ENCODE results near the gene PAQR9.

DNA sequence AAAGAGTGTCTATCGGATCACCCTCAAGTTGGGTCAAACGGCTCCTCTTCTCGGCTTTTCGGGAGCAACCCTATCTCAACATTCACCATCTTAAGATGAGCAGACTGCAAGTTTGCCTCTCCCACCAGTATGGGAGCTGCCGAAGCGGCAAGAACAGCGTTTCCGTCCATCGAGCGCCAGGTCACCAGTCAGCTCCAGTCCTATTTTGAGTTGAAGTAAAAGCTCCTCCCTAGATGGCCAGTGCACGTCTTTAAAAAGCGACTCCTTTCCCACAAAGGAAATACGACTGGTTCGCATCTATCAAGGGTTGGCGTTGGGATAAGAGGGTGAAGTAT, 37.5 kb upstream of the PAQR9 start:
- TF ChIP-seq CTCF (IDR thresholded peaks at IDR 0.05; ENCODE audit: insufficient read depth, low read depth, low read length) (no peak), EZH2 (IDR thresholded peaks at IDR 0.05; ENCODE audit: insufficient read depth, low read length) (no peak)
